Measurements from ENCODE around the gene LAMB3. TPM values are rescaled to one million over a fixed set of nuclear protein-coding genes. Genes with fewer than 3 reads are reported as not detected.

LAMB3 gene
- total RNA-seq, 1 donor from 2014 or later = 0.52 TPM

- peaks cover 16 to 29% (median 26%) of the 10 kb centered on the region in 3 donors for H3K4me1 ChIP-seq (ENCODE audit: control insufficient read depth in 3 of 3, insufficient read depth in 3 of 3, low read length in 3 of 3)
- H3K27me3 ChIP-seq (ENCODE audit: control insufficient read depth in 3 of 3, insufficient read depth in 3 of 3, low read length in 3 of 3) = no peaks in the 10 kb centered on the region
- H3K9me3 ChIP-seq (ENCODE audit: control insufficient read depth in 3 of 3, low read length in 3 of 3) = no peaks in the 10 kb centered on the region
- H3K27ac ChIP-seq (ENCODE audit: low read depth, low read length) = no peak overlapping the region
- H3K9ac ChIP-seq (ENCODE audit: low read depth in 1 of 3, low read length in 3 of 3) = no peak overlapping the region
- peaks cover 0 to 5% (median 0%) of the 10 kb centered on the region in 3 donors for H3K36me3 ChIP-seq (ENCODE audit: control insufficient read depth in 3 of 3, insufficient read depth in 3 of 3, low read length in 3 of 3)
- no peak overlapping the region for H3K4me3 ChIP-seq (ENCODE audit: low read length in 3 of 3)
These were observed 14.9 kb upstream of the LAMB3 start for GRCh38 chr1:209667103-209667502.

DNA sequence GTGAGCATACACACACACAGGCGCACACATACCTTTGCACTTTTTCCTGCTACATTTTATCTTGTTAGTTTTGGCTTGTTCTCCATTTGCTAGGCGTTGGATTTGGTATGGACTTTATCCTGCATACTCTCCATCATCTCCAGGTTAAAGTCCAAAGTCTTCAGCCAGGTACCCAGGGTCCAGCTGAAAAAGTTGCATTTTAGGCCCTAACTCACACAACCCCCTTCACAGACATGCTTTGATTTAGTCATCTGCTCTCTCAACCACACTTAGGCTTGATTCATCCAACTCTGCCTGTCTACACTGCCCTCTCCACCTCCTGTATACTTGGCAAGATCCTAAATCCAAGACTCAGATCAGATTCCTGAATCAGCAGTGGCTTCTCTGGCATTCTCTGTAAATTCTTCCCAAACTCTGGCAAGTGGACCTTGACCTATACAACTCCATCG lies 10.7 kb upstream of the LAMB3 start:
- Histone ChIP-seq H3K9ac (ENCODE audit: low read depth in 1 of 3, low read length in 3 of 3) (no peak overlapping the region), H3K4me3 (ENCODE audit: low read length in 3 of 3) (no peak overlapping the region), H3K27ac (ENCODE audit: low read depth, low read length) (no peak overlapping the region), H3K4me1 (ENCODE audit: control insufficient read depth in 3 of 3, insufficient read depth in 3 of 3, low read length in 3 of 3) (peaks cover 0 to 3% (median 2%) of the 10 kb centered on the region in 3 donors), H3K36me3 (ENCODE audit: control insufficient read depth in 3 of 3, insufficient read depth in 3 of 3, low read length in 3 of 3) (peaks cover 0 to 5% (median 0%) of the 10 kb centered on the region in 3 donors), H3K27me3 (ENCODE audit: control insufficient read depth in 3 of 3, insufficient read depth in 3 of 3, low read length in 3 of 3) (no peaks in the 10 kb centered on the region), H3K9me3 (ENCODE audit: control insufficient read depth in 3 of 3, low read length in 3 of 3) (no peaks in the 10 kb centered on the region)

DNA sequence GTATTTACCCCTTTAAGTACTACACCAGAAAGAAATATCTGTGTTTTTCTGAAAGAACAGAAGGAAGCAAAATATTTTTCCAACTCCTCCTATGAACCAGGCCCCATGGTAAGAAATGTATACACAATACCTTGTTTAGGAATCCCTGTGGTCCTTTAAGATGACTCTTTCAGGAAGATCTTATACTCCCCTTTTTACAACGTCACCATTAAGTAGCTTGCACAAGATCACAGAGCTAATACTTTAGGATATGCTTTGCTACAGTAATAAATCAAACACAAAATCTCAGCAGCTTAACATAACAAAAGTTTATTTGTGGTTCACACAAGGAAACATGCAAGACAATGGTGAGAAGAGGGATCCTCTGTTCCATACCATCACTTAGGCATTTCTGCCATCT lies 8.8 kb upstream of the LAMB3 start:
- Histone ChIP-seq H3K36me3 (ENCODE audit: control insufficient read depth in 3 of 3, insufficient read depth in 3 of 3, low read length in 3 of 3) (peaks cover 0 to 5% (median 0%) of the 10 kb centered on the region in 3 donors), H3K4me3 (ENCODE audit: low read length in 3 of 3) (no peak overlapping the region), H3K27me3 (ENCODE audit: control insufficient read depth in 3 of 3, insufficient read depth in 3 of 3, low read length in 3 of 3) (no peaks in the 10 kb centered on the region), H3K4me1 (ENCODE audit: control insufficient read depth in 3 of 3, insufficient read depth in 3 of 3, low read length in 3 of 3) (peaks cover 0 to 3% (median 2%) of the 10 kb centered on the region in 3 donors), H3K9ac (ENCODE audit: low read depth in 1 of 3, low read length in 3 of 3) (no peak overlapping the region), H3K27ac (ENCODE audit: low read depth, low read length) (no peak overlapping the region), H3K9me3 (ENCODE audit: control insufficient read depth in 3 of 3, low read length in 3 of 3) (no peaks in the 10 kb centered on the region)

DNA sequence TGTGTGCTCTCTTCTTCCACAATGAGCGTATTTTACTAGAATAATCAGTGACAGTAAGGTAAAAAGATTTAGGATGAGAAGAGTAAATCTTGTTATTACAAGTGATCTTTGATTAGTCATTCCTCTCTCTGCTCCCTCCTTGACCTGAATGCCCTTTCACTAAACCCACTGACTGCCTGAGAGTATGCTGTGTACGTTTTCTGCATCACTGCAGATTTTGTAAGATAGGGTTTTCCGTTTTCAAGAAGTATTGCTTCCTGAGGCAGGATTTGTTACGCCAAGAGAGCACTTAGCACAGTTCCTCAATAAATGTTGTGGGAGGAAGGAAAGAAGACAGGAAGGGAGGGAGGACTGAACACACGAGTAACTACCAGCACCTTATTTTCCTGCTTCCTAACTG lies 7.7 kb upstream of the LAMB3 start:
- Histone ChIP-seq H3K4me3 (ENCODE audit: low read length in 3 of 3) (no peak overlapping the region), H3K9ac (ENCODE audit: low read depth in 1 of 3, low read length in 3 of 3) (no peak overlapping the region), H3K36me3 (ENCODE audit: control insufficient read depth in 3 of 3, insufficient read depth in 3 of 3, low read length in 3 of 3) (peaks cover 0 to 5% (median 0%) of the 10 kb centered on the region in 3 donors), H3K27me3 (ENCODE audit: control insufficient read depth in 3 of 3, insufficient read depth in 3 of 3, low read length in 3 of 3) (no peaks in the 10 kb centered on the region), H3K4me1 (ENCODE audit: control insufficient read depth in 3 of 3, insufficient read depth in 3 of 3, low read length in 3 of 3) (peaks cover 0 to 3% (median 2%) of the 10 kb centered on the region in 3 donors), H3K9me3 (ENCODE audit: control insufficient read depth in 3 of 3, low read length in 3 of 3) (no peaks in the 10 kb centered on the region), H3K27ac (ENCODE audit: low read depth, low read length) (no peak overlapping the region)

DNA sequence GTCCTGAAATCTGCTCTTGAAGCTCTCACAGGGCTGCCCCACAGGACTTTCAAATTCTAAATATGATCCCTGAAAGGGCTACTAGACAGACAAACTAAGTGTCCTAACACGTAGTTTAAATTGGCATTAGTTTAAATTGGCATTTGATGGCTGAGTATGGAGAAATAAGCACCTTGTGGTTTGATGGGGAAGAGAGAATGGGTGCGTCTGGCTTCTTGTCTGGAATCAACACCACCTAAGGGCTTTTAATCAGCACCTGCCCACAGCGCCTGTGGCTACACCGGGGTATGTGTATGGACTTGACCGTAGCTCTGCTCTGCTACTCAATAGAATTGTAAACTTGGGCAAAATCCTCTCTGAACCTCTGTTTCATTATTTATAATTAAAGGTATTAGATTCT lies 5.7 kb upstream of the LAMB3 start:
- Histone ChIP-seq H3K36me3 (ENCODE audit: control insufficient read depth in 3 of 3, insufficient read depth in 3 of 3, low read length in 3 of 3) (peaks cover 0 to 5% (median 0%) of the 10 kb centered on the region in 3 donors), H3K27me3 (ENCODE audit: control insufficient read depth in 3 of 3, insufficient read depth in 3 of 3, low read length in 3 of 3) (no peaks in the 10 kb centered on the region), H3K9me3 (ENCODE audit: control insufficient read depth in 3 of 3, low read length in 3 of 3) (no peaks in the 10 kb centered on the region), H3K9ac (ENCODE audit: low read depth in 1 of 3, low read length in 3 of 3) (no peak overlapping the region), H3K4me3 (ENCODE audit: low read length in 3 of 3) (no peak overlapping the region), H3K4me1 (ENCODE audit: control insufficient read depth in 3 of 3, insufficient read depth in 3 of 3, low read length in 3 of 3) (peaks cover 14 to 22% (median 16%) of the 10 kb centered on the region in 3 donors), H3K27ac (ENCODE audit: low read depth, low read length) (no peak overlapping the region)

- H3K27me3 ChIP-seq (ENCODE audit: control insufficient read depth in 3 of 3, insufficient read depth in 3 of 3, low read length in 3 of 3) = no peaks in the 10 kb centered on the region
- no peak overlapping the region for H3K4me3 ChIP-seq (ENCODE audit: low read length in 3 of 3)
- H3K9ac ChIP-seq (ENCODE audit: low read depth in 1 of 3, low read length in 3 of 3) = no peak overlapping the region
- no peak overlapping the region for H3K27ac ChIP-seq (ENCODE audit: low read depth, low read length)
- H3K36me3 ChIP-seq (ENCODE audit: control insufficient read depth in 3 of 3, insufficient read depth in 3 of 3, low read length in 3 of 3) = peaks cover 0 to under 1% (median 0%) of the 10 kb centered on the region in 3 donors
- H3K4me1 ChIP-seq (ENCODE audit: control insufficient read depth in 3 of 3, insufficient read depth in 3 of 3, low read length in 3 of 3) = peaks cover 20 to 26% (median 20%) of the 10 kb centered on the region in 3 donors
- no peaks in the 10 kb centered on the region for H3K9me3 ChIP-seq (ENCODE audit: control insufficient read depth in 3 of 3, low read length in 3 of 3)
These were observed 5.1 kb upstream of the LAMB3 start for GRCh38 chr1:209657140-209657879.

- H3K9me3 ChIP-seq (ENCODE audit: control insufficient read depth in 3 of 3, low read length in 3 of 3) = no peaks in the 10 kb centered on the region
- peaks cover 24 to 34% (median 27%) of the 10 kb centered on the region in 3 donors for H3K4me1 ChIP-seq (ENCODE audit: control insufficient read depth in 3 of 3, insufficient read depth in 3 of 3, low read length in 3 of 3)
These were observed 3.4 kb upstream of the LAMB3 start for GRCh38 chr1:209655411-209656231.

DNA sequence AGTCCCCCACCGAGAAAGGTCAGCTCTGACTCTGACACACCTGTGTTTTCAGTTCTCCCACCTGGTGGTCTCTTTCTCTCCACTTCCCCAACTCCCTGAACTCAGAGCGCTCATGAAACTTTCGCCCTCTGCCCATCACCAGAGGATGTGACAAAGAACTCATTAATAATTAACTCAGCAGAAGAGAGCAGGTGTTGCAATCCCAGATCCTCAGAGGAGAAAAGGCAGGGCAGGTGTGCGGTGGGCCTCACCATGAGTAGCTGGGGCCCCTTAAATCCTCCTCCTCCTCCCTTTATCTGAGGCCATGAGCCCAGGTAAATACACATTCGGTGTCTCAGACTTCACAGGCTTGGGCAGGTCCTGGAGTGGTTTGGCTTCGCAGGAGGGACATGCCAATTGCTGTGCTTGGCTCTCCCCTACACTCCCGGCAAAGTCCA lies 1.7 kb upstream of the LAMB3 start:
- H3K27me3 ChIP-seq (ENCODE audit: control insufficient read depth in 3 of 3, insufficient read depth in 3 of 3, low read length in 3 of 3) = no peaks in the 10 kb centered on the region
- H3K9ac ChIP-seq (ENCODE audit: low read depth in 1 of 3, low read length in 3 of 3) = peak overlapping the region in 1 of 3 donors; percentile 33
- H3K9me3 ChIP-seq (ENCODE audit: control insufficient read depth in 3 of 3, low read length in 3 of 3) = no peaks in the 10 kb centered on the region
- no peak overlapping the region for H3K27ac ChIP-seq (ENCODE audit: low read depth, low read length)
- no peak overlapping the region for H3K4me3 ChIP-seq (ENCODE audit: low read length in 3 of 3)
- H3K4me1 ChIP-seq (ENCODE audit: control insufficient read depth in 3 of 3, insufficient read depth in 3 of 3, low read length in 3 of 3) = peaks cover 26 to 46% (median 33%) of the 10 kb centered on the region in 3 donors
- no peaks in the 10 kb centered on the region for H3K36me3 ChIP-seq (ENCODE audit: control insufficient read depth in 3 of 3, insufficient read depth in 3 of 3, low read length in 3 of 3)

More at GRCh38 chr1:209655411-209656231, 3.4 kb upstream of the LAMB3 start:
- Histone ChIP-seq H3K4me3 (ENCODE audit: low read length in 3 of 3) (no peak overlapping the region), H3K27ac (ENCODE audit: low read depth, low read length) (no peak overlapping the region), H3K36me3 (ENCODE audit: control insufficient read depth in 3 of 3, insufficient read depth in 3 of 3, low read length in 3 of 3) (no peaks in the 10 kb centered on the region), H3K27me3 (ENCODE audit: control insufficient read depth in 3 of 3, insufficient read depth in 3 of 3, low read length in 3 of 3) (no peaks in the 10 kb centered on the region), H3K9ac (ENCODE audit: low read depth in 1 of 3, low read length in 3 of 3) (no peak overlapping the region)

DNA sequence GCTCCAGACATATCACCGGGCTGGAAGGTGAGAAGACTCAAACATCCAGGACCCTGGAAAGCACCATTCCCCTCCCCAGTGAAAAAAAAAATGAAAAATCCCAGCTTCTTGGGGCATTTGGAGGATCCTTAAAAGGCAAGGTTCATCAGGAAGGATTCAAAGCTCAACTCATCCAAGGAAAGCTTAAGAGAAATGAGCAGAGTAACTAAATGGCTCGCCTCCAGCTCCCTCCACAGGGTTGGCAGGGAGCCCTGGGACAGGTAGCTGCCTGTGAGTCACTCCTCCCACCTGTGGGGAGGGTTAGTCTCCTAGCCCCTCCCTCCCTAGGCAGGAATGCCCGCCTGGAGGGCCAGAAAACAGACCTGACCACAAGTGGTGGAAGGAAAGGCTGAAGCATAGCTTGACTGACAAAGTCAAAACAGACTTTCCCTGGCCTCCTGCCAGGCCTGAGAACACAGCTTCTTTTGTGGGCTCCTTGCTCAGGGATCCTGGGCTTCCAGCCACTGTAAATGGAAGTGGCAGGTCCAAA lies 712 bp upstream of the LAMB3 start:
- peak overlapping the region in 2 of 3 donors; percentile 40 to 51 for H3K9ac ChIP-seq (ENCODE audit: low read depth in 1 of 3, low read length in 3 of 3)
- no peaks in the 10 kb centered on the region for H3K27me3 ChIP-seq (ENCODE audit: control insufficient read depth in 3 of 3, insufficient read depth in 3 of 3, low read length in 3 of 3)
- H3K36me3 ChIP-seq (ENCODE audit: control insufficient read depth in 3 of 3, insufficient read depth in 3 of 3, low read length in 3 of 3) = no peaks in the 10 kb centered on the region
- H3K4me3 ChIP-seq (ENCODE audit: low read length in 3 of 3) = peak overlapping the region in 2 of 3 donors; percentile 10 to 27
- H3K9me3 ChIP-seq (ENCODE audit: control insufficient read depth in 3 of 3, low read length in 3 of 3) = no peaks in the 10 kb centered on the region
- H3K27ac ChIP-seq (ENCODE audit: low read depth, low read length) = peak overlapping the region; percentile 53
- H3K4me1 ChIP-seq (ENCODE audit: control insufficient read depth in 3 of 3, insufficient read depth in 3 of 3, low read length in 3 of 3) = peaks cover 29 to 50% (median 43%) of the 10 kb centered on the region in 3 donors
